ENCODE measurements around the gene TPSD1.
"Not testable (repeated sequence)": the region's sequence is repeated elsewhere in the genome, so short reads cannot be mapped to it uniquely, and the experiment has no call there.

The TPSD1 gene

GRCh38 chr16:1220841-1221627 is 34.8 kb upstream of the TPSD1 start:
- DNase-seq (ENCODE audit: low read depth), result no peak

DNA sequence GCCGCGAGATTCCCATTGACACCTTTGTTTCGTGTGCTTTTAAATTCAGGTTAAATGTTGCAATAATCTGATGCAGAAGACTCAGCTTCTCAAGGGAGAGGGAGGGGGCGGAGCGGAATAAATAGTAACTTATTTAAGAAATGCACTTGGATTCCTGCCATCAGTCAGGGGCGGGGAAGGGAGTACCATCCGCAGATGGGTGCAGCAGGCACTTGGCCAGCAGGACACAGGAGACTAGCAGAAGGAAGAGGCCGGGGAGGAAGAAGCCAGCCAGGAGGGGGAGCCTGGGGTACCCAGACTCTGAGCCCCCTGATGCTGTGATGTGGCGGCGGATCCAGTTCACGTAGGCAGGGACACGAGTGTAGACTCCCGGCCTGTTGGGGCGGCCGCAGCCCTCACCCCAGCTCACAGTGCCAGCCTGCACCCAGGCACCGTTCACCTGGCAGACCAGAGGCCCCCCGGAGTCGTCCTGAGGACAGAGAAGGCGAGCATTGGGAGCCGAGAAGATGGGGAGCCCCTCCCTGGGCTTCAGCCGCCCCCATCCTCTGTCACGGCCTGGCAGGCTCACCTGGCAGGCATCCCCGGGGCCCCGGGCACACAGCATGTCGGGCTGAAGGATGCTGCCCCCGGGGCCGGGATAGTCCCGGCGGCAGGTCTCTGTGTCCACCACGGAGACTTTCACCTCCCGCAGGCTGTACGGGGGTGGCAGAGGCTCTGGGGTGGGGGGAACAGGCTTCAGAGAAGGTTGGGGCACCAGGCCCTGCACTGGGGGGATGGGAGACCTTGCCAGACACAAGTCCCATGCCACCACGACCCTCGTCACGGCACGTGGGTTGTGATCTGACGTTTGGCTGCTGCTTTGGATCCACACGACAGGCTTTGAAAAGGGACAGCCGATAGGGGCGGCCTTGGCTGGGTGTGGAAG is 34.0 kb upstream of the TPSD1 start:
- DNase-seq (ENCODE audit: low read depth), result no peak

DNA sequence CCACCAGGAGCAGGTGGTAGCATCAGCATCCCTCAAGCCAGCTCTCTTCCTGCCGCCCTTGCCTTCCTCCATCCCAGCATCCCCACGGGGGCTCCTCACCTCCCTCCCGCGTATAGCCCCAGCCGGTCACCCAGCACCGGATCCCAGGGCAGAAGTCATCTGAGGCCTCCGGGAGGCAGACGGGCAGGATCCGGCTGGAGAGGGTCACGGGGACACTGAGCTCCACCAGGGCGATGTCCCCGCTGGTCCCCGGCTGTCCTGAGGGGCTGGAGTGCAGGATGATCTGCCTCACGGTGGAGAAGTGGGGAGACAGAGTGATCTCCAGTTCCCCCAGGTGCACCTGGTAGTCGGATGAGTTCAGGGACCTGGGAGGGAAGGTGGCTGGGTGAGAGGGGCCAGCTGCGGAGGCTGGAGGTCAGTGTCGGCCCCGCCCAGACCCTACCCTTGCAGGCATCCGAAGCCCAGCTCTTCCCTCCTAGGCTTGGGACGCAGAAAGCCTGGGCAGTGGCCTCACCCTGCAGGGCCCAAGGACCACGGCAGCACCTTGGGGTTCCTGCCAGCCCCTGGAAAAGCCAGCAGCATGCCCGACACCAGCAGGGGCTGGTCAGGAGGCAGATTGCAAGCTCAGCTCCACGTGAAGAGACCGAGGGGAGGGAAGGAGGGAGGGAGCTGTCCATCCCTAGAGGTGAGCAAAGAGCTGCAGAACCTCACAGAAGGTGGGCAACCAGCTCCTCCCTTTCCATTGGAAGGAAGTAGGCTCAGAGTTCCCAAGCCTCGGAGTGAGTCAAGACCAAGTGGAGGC is 33.1 kb upstream of the TPSD1 start:
- no peak for DNase-seq (ENCODE audit: low read depth)

DNA sequence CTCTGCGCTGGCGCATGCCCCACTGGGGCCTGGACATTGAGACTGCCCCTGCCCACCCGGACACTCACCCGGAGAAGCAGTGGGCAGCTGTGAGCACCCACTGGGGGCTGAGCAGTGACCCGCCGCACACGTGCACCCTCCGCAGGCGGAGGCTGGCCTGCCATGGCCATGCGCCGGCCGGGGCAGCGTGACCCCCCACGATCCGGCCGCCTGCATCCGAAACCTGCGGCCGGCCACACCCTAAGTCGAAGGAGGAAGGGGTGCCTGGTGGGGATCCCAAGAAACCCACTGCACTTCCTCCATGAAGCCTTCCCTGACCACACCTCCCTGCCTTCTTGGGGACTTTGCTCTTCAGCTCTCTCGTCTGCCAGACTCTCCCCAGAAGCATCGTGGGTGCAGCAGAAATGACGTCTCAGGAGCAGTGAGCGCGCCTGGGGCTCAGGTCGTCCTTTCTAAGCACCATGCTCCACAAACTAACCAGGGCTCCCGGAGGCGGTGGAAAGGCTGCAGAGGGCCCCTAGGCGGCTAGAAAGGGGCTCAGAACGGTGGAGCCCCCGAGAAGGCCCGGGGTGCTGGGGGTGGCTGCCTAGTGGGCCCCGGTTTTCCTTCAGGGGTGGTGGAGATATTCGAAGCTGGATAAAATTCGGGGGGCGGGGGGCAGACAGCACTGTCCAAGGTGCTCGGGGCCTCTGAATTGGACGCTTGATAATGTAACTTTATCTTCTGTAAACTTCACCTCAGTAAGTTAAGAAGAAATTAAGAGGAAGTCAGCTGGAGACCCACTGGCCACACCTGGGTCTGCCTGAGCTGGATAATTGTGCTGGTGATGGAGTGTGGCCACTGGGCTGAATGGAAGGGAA is 32.3 kb upstream of the TPSD1 start:
- no peak for DNase-seq (ENCODE audit: low read depth)

GRCh38 chr16:1224558-1224957 is 31.3 kb upstream of the TPSD1 start:
- DNase-seq (ENCODE audit: low read depth), result no peak

DNA sequence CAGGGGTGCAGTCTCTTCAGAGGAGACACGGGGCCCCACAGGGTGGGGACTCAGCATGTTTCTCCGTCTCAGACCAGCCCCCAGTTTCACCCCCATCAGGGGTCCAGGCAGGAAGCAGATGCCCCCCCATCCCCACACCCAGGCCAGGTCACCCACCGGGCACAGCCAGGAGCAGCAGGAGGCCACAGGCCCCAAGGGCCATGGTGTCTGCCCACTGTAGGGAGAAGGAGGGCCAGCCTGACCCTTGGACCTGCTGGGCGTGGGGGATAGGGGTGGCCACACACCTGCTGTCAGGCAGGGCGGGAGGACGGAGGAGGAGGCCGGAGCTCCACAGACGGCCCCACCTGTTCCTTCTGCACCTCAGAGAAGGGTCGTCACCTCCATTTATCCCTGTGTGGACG is 30.8 kb upstream of the TPSD1 start, which contains the start of gene TPSG1:
TSS of gene TPSG1 (minus strand) at position 218 of the 401 bp plus-strand sequence. CDS start at position 202, 16 bp downstream.
- DNase-seq (ENCODE audit: low read depth), result no peak

DNA sequence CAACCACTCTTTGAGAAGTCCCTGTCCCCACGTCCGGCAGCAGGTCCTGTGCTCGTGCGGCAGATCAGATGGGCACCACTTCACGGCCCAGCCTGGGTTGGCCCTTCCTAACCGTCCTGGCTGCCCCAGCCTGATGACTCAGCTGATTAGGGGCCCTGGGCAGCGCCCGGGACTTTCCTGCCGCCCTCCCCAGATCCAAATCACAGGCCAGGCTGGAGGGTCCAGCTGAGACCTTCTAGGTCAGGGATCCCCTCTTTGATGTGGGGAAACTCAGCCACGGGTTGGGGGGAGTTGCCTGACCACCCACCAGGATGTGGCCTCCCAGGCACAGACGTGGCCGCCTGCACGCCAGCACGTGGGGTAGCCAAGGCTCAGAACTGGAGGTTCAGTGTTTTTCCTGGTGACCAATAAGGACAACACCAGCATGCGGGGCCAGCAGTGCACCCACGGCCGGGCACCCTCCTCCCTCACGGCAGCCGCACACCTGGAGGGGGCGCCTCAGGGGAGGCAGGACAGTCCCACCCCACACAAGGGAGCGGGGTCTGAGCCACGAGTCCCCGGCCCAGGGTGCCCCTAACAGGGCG is 30.0 kb upstream of the TPSD1 start:
- not testable (repeated sequence) for DNase-seq (ENCODE audit: low read depth)

DNA sequence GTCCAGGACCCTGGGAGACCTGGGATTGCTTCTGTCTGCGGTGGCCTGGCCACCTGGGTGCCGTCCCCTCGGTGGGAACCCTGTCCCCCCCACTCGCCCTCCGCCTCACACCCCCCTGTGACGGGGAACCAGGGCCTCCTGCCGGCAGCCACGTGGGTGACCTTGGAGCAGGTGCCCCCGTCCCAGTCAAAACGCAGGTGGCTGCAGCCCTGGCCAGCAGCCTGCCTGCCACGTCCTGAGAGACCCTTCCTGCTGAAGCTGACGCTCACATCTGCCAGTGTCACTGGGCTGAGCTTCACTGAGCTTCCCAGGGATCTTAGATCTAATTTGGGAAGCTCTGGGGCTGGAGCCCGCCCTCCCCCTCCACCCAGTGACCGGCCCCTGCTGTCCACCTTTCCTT is 29.2 kb upstream of the TPSD1 start:
- DNase-seq (ENCODE audit: low read depth), result not testable (repeated sequence)

DNA sequence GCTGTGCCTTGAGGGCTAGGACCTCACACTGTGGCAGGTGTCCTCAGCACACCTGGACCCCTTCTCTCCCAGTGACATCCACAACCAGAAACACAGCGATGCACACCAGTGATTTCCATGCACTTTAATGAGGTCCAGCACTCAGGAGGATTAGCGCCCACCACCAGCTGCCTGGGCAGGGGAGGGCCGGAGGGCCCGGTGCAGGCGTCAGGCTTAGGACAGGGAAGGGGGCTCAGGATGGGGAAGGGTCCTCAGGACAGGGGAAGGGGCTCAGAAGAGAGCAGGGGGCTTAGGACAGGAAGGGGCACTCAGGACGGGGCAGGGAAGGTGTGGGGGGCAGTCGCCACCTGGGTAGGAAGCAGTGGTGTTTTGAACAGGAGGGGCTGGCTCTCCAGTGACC is 27.6 kb upstream of the TPSD1 start:
- DNase-seq (ENCODE audit: low read depth), result not testable (repeated sequence)

GRCh38 chr16:1229476-1229875 is 26.4 kb upstream of the TPSD1 start:
- DNase-seq (ENCODE audit: low read depth), result not testable (repeated sequence)

GRCh38 chr16:1230084-1230470 is 25.8 kb upstream of the TPSD1 start, which contains the start of gene TPSB2:
Gene TPSB2 (minus strand): TSS chr16:1230184. CDS start chr16:1229951, 233 bp downstream.
- DNase-seq (ENCODE audit: low read depth), result not testable (repeated sequence)

- not testable (repeated sequence) for DNase-seq (ENCODE audit: low read depth)
Measured at GRCh38 chr16:1230471-1231212, 25.2 kb upstream of the TPSD1 start.

DNA sequence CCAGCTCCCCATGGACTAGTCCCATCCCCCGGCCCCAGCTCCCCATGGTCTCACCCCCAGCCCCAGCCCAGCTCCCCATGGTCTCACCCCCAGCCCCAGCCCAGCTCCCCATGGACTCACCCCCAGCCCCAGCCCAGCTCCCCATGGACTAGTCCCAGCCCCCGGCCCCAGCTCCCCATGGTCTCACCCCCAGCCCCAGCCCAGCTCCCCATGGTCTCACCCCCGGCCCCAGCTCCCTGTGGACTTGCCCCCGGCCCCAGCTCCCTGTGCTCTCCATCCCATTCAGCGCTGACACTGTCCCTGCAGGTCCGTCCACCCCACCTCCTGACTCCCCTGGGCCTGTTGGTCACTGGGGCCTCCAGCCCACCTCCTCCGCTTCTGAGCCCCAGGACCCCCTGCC is 24.6 kb upstream of the TPSD1 start:
- DNase-seq (ENCODE audit: low read depth), result not testable (repeated sequence)

- not testable (repeated sequence) for DNase-seq (ENCODE audit: low read depth)
Measured at GRCh38 chr16:1232049-1232748, 23.7 kb upstream of the TPSD1 start.

DNA sequence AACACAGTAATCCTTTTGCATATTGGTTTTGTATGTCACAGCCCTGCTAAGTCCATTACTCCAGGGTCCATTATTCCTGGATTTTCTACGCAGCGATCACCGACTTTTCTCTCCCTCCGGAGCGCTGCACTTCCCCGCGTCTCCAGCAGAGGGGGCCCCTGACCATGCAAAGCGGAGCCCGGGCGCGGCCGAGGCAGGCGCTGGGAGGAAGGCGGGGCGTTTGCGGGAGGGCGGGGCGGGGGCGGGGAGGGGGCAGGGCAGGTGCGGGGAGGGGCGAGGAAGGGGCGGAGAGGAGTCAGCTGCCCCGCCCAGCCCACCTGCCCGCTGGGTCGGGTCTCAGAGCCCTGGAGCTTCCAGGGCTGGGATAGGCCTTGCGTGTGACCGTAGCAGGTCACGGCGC is 19.2 kb upstream of the TPSD1 start:
- DNase-seq (ENCODE audit: low read depth), result not testable (repeated sequence)

GRCh38 chr16:1237990-1238389 is 17.9 kb upstream of the TPSD1 start:
- DNase-seq (ENCODE audit: low read depth), result no peak

DNA sequence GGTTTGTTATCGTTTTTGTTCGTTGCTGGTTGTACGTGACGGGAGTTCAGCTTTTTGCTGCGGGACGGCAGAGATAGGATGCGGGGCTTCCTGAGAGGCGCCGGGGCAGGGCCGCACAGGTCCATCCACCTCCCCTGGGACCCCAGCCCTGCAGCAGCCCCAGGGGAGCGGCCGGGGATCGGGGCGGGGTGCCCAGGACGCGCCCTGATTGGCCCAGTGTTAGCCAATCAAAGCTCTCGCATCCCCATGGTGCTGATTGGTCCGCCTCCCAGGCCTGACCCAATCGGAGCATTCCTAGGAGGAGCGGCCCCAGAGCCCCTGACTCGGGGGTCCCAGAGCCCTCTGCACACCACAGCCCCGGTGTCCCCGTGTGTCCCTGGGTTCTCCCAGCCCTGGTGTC is 17.0 kb upstream of the TPSD1 start:
- DNase-seq (ENCODE audit: low read depth), result not testable (repeated sequence)

DNA sequence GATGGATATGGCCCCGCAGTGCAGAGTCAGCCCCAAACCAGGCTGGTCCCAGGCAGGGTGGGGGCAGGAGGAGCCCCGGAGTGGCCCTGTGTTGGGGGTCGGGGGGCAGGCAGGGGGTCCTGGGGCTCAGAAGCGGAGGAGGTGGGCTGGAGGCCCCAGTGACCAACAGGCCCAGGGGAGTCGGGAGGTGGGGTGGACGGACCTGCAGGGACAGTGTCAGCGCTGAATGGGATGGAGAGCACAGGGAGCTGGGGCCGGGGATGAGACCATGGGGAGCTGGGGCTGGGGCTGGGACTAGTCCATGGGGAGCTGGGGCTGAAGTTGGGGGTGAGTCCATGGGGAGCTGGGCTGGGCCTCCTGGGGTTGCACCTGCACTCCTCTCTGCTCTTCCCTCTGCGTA is 16.3 kb upstream of the TPSD1 start:
- DNase-seq (ENCODE audit: low read depth), result not testable (repeated sequence)

GRCh38 chr16:1240436-1240835 is 15.4 kb upstream of the TPSD1 start, which contains the start of gene TPSAB1:
Gene TPSAB1 (plus strand): TSS chr16:1240705. CDS start chr16:1240939, 234 bp downstream.
- not testable (repeated sequence) for DNase-seq (ENCODE audit: low read depth)

Measured in stimulated activated CD8-positive, alpha-beta memory T cell treated with anti-CD3 and anti-CD28 coated beads, Interleukin-4, amount 100 ng/mL, for 24 hours (primary cell).